VCaP (cell line): ENCODE results near the gene SLX4IP.

Experiments
- H3K27ac ChIP-seq: fragments of 450-650 bp; 2 replicates; pipeline ENCODE4 v1.5.1; 2017
- TF ChIP-seq, protein P1 (sequence below): fragments of 450-650 bp; conservative IDR thresholded peaks from 2 replicates; pipeline ENCODE4 v1.5.1; 2017; ENCODE audit warnings: mild to moderate bottlenecking, moderate library complexity

Gene SLX4IP

DNA sequence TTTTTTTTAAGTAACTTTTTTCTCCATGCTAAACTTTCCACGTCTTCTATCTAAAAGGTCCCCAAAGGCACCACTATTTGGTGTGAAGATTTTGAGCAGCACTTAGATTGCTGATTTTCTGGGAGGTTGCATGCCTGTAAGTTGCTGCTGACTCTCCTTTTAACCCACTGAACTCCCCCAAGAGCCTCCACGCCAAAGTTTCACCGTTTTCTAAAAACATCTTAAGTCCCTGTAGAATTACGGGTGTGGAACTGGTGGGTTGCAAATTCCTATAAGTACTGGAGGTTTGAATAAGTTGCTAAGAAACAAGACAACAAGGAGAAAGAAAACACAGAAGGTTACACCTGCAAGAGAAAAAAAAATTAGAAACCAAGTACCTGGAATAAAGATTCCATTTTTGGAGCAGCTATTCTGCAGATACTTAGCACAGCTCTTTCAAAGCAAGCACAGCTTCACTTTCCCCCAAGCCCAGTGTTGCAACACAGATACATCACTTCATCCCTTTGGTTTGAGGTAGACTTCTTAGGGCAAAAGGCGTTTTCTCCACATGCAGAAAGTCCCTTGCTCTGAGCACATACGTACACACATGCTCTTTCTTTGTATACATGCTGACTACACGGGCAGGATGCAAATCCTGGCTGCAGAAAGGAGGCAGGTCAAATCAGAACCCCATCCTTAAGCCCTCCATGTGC, 233.7 kb downstream of the SLX4IP start:
- peak overlapping the region; percentile 87 for H3K27ac ChIP-seq
- TF ChIP-seq, protein P1, sequence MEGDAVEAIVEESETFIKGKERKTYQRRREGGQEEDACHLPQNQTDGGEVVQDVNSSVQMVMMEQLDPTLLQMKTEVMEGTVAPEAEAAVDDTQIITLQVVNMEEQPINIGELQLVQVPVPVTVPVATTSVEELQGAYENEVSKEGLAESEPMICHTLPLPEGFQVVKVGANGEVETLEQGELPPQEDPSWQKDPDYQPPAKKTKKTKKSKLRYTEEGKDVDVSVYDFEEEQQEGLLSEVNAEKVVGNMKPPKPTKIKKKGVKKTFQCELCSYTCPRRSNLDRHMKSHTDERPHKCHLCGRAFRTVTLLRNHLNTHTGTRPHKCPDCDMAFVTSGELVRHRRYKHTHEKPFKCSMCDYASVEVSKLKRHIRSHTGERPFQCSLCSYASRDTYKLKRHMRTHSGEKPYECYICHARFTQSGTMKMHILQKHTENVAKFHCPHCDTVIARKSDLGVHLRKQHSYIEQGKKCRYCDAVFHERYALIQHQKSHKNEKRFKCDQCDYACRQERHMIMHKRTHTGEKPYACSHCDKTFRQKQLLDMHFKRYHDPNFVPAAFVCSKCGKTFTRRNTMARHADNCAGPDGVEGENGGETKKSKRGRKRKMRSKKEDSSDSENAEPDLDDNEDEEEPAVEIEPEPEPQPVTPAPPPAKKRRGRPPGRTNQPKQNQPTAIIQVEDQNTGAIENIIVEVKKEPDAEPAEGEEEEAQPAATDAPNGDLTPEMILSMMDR: no peak

DNA sequence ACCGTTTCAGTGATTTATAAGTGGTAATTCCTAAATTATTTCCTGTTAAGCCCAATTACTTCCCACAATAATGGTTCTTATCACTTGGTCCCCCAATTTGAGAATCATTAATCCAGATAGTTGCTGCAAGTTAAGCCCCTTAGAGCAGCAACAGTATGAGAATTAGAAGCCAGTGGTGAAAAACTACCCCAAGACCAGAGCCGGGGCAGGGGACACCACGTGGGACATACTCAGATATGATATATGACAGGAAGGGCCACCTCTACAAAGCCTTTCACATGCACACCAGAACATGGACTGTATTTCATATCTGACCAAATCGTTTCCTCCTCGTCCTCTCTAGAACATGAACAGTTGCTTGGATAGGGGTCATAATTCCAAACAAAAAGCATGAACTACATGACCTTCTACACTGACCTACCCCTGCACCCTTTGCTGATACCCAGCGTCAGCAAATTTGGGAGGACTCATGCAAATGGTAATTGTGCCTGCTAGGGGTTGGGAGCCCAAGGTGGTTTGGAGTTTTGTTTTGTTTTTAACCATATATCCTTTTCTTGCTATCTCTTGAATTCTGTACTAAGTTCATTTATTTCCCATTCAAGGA, 234.8 kb downstream of the SLX4IP start:
- H3K27ac ChIP-seq: peak overlapping the region; percentile 93; the same call in 1 of the 2 replicates
- TF ChIP-seq, protein P1: no peak

DNA sequence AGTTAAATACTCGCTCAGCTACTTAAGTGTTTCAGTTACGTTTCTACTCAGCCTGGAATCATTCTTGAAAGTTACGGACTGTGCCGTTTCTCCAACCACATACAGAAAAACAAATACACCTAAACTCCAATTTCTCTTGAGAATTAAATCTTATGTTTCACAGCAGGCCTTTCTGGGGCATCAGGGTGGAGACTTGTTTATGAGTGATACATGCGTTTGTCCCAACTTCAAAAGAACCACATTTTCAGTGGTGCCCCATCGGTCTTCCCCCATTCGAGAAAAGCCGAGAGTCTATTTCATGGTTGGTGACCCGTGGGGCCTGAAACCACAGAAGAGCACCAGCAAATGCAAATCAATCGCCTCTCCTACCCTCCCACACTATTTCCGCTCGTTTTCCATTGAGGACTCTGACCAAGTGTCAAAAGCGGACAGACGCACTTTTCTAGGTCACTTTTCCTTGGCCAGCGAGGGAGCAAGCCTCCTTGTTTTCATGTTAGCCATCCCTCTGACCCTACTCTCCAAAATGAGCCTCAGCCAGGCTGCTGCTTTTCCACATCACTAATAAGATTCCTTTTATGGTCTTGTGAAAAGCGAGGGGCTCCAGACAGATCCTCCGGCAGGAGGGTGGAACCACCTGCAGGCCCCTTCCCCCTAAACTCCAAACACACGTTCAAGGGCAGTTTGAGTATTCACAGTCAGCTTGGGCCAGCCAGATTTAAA, 235.6 kb downstream of the SLX4IP start:
- peak overlapping the region; percentile 93 for H3K27ac ChIP-seq
- TF ChIP-seq, protein P1: no peak

DNA sequence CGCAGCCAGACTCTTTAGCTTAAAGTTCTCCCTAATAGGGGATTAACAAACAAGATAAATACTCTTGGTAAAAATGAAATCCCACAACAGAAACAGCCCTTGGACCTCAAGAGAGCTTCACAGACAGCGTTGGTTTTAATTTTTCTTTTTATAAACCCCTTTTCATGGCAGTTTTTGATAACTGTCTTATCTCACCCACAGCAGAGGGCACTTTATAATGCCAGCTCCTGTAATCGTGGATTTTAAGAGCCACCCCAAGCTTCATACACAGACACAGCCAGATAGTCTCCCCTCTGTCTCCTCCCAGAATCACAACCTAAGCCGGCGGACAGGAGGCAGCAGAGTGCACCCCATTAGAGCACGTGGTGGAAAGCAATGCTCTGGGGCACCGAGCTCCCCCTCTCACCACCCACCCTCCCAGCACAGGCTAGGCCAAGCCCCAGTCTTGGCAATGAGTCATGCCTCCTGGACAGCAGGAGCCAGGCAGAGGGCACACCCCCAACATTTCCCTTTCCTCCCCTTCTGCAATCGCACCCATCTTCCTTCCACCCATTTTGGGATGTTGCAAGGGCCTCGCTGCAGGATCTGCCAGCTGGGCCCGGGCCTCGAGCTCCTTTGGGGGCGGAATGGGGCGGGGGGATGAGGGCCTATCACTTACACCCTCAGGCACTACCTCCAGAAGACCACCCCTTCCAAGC, 236.3 kb downstream of the SLX4IP start:
- H3K27ac ChIP-seq: peak overlapping the region; percentile 93
- TF ChIP-seq, protein P1: no peak

DNA sequence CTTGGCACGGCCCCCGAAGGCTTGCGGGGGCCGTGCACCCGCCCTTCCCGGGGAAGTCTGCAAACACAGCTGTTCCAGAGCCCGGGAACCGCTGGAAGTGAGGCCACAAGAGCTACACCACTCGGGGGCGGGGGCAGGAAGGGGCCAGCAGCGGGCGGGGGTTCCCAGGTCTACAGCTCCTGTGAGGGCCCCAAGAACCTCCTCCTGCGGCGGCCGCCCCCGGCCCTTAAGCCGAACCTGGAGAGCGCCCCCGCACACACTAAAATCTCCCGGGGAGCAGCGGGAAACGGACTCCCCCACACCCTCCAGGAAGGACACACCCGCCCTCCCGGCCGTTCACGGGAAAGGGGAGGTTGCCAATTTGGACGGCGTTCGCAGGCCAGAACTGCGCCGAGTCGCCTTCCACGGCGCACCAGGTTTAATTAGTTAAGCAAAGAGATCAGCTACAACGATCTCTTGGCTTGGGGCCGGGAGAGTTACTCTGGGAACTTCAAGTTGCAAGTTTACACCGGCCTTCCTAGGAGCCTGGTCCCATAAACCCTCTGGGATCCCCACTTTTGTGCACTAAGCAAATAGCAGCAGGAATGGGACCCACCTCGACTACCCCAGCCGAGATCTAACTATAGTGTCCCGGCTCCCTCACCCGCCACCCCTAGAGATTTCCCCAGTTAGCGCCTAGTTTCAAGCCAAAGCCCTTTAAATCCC, 237.0 kb downstream of the SLX4IP start:
- TF ChIP-seq, protein P1: no peak
- H3K27ac ChIP-seq: peak overlapping the region; percentile 93

DNA sequence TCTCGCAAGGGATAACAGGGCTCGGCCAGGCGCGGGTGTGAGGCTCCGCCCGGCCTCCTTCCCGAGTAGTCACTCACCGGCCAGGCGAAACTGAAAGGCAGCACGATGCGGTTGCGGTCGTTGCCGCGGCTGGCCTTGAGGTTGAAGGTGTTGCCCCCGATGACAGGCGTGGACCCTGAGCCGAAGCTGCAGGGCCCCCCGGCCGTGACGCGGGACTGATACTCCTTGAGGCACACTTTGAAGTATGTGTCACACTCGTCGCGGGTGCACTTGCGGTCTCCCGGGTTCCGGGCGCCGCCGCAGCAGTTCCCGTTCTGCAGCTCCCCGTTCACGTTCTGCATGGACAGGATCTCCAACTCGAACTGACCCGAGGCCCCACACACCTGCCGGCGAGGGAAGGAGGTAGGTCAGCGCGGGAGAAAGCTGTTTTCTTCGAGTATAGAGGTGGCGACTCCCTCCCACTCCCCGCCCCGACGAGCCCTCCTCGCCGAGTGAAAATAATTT, 237.6 kb downstream of the SLX4IP start:
- TF ChIP-seq, protein P1: no peak
- H3K27ac ChIP-seq: peak overlapping the region; percentile 93
